Mucosa of descending colon (tissue), 3 donors: ENCODE data around the gene DOCK1. TPM values are rescaled to one million over a fixed set of nuclear protein-coding genes. Genes with fewer than 3 reads are reported as not detected.

Experiments
- ATAC-seq: fragments of 200-7000 bp; cut with Tn5 transposase; one replicate; pipeline ENCODE4 v1.9.1; 2020; ENCODE audit warnings: mild to moderate bottlenecking, moderate library complexity
- DNase-seq, 3 donors: peaks; one replicate each; pipeline ENCODE4 v3.0.0-alpha.2; 2020
- H3K36me3 ChIP-seq: fragments of 200-600 bp; one replicate; pipeline ENCODE4 v1.8.0; 2021; ENCODE audit warnings: low read depth, mild to moderate bottlenecking
- H3K4me1 ChIP-seq: fragments of 200-600 bp; one replicate; pipeline ENCODE4 v1.8.0; 2021; ENCODE audit warnings: low read depth, mild to moderate bottlenecking
- H3K4me3 ChIP-seq: fragments of 200-600 bp; one replicate; pipeline ENCODE4 v1.8.0; 2021; ENCODE audit warnings: mild to moderate bottlenecking
- H3K9me3 ChIP-seq: fragments of 200-600 bp; one replicate; pipeline ENCODE4 v1.8.0; 2021; ENCODE audit warnings: mild to moderate bottlenecking
- intact Hi-C, 2 donors: fragments of 100-400 bp; cut with DNase I in 1 of 2; cut with micrococcal nuclease in 1 of 2; formaldehyde crosslinking; loops; one replicate each; pipeline versions ENCODE4 v1.11.0 to v1.11.1; 2022; cut with DNase I, micrococcal nuclease
- total RNA-seq, 3 donors: library from RNA; stranded (reverse); fragmentation: NEBNext Ultra II Directional in 2 of 3; extraction: Animal tissue kit (Norgen Biotek cat#: 25700) in 2 of 3; gene quantifications; one replicate each; pipeline versions ENCODE4 v1.2.1 to v1.2.4, GENCODE V29; 2021 to 2023
- TF ChIP-seq, protein P1 (sequence below): fragments of 200-600 bp; IDR thresholded peaks from one replicate; pipeline ENCODE4 v1.8.0; 2022; ENCODE audit warnings: antibody characterized with exemption, mild to moderate bottlenecking
- donor health status: DM: no; HTN: no; CAD: no; lungs with moderate emphysema.
- donor health status: DM: no; HTN: no; CAD: no.
- donor health status: DM: no; HTN: yes; CAD: no.

The DOCK1 gene
- total RNA-seq, 3 donors from 2014 or later, result 56.5 to 103 (median 74.1) TPM

- H3K9me3 ChIP-seq, result no peaks in the 10 kb centered on the region
- H3K4me3 ChIP-seq, result no peak overlapping the region
- intact Hi-C loops, result no loop called here
- no peaks in the 10 kb centered on the region for H3K36me3 ChIP-seq
- ATAC-seq (no peak), DNase-seq (no peak)
- TF ChIP-seq, protein P1, sequence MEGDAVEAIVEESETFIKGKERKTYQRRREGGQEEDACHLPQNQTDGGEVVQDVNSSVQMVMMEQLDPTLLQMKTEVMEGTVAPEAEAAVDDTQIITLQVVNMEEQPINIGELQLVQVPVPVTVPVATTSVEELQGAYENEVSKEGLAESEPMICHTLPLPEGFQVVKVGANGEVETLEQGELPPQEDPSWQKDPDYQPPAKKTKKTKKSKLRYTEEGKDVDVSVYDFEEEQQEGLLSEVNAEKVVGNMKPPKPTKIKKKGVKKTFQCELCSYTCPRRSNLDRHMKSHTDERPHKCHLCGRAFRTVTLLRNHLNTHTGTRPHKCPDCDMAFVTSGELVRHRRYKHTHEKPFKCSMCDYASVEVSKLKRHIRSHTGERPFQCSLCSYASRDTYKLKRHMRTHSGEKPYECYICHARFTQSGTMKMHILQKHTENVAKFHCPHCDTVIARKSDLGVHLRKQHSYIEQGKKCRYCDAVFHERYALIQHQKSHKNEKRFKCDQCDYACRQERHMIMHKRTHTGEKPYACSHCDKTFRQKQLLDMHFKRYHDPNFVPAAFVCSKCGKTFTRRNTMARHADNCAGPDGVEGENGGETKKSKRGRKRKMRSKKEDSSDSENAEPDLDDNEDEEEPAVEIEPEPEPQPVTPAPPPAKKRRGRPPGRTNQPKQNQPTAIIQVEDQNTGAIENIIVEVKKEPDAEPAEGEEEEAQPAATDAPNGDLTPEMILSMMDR, result no peak
- H3K4me1 ChIP-seq, result no peaks in the 10 kb centered on the region
Measured at GRCh38 chr10:127392351-127393235, 487.4 kb downstream of the DOCK1 start.

DNA sequence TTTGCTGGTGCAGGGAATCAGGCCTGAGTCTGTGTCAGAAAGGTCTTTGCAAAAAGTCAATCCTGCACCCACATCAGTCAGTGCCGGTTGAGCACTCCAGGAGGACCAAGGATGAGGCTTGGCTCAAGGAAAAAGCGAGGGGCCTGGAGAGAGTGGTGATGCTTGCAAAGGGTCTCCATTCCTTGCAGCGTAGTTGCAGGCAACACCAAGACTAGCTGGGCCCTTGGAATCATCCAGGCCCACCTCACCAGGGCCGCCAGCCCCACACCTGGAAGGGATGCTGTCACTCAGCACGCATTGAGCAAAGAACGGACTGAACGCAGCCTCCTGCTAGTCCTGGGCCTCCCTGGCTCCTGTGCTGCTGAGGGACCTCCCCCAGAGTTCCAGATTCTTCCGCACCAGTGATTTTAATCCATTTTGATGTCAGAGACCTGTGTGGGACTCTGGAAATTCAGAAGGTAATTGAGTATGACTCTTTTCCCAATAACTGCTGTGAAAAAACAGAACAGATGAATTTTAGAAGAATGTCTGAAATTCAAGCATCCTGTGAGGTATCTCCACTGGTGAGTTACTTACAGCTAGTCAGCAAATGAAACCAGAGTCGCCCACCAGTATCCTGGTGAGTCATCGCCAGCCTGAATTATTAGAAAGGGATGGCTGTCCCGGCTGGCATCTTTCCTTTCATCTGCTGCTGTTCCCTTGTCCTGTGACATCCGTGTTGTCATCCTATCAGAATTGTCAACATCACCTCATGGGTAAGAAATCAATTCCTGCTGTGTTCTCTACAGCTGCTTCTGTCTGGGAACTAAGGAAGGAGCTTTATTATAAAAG is 493.1 kb downstream of the DOCK1 start:
- Histone ChIP-seq H3K36me3 (no peaks in the 10 kb centered on the region), H3K4me1 (no peaks in the 10 kb centered on the region), H3K9me3 (no peaks in the 10 kb centered on the region), H3K4me3 (no peak overlapping the region)
- no peak for ATAC-seq
- TF ChIP-seq, protein P1, result no peak
- DNase-seq, result no peak
- intact Hi-C loops, result no loop called here

DNA sequence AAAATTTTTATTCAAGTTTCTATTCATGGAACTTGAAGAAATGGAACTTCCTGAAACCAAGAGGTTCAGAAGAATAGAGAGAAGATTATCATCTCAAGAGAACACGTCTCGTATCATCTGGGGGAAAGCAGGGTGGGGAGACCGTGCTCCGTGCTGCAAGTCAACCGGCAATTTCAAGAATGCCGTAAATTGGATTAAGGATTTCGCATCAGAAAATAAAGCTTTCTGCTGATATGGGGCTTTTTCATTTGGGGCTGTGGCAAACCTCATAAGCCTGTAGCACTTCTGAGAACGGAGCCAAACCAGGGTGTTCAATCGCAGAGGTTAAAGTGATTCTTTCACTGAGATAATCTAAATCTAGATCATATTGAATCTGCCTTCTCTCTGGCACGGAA is 493.7 kb downstream of the DOCK1 start:
- ATAC-seq, result no peak
- Histone ChIP-seq H3K36me3 (no peaks in the 10 kb centered on the region), H3K4me3 (no peak overlapping the region), H3K9me3 (no peaks in the 10 kb centered on the region), H3K4me1 (no peaks in the 10 kb centered on the region)
- TF ChIP-seq, protein P1, result no peak
- DNase-seq, result no peak
- intact Hi-C loops, result no loop called here

DNA sequence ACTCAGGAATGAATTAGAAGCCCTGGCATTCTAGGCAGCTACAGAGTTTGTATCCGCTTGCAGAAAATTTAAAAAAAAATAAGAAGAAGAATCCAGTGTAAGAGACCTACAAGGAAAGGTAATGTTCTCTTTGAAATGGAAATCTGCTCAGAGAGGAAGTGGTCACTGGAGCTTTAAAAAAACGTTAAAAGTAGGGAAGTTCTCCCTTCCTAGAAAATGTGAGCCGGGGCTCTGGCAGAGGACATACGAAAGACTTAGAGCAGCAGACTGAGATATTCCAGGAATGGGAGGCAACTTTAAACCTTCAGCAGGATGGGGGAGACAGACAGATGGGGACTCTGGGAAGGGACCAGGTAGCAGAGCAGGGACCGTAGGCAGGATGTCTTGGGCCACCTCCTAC is 494.4 kb downstream of the DOCK1 start:
- no peak for ATAC-seq
- H3K4me3 ChIP-seq, result no peak overlapping the region
- H3K36me3 ChIP-seq, result no peaks in the 10 kb centered on the region
- no peaks in the 10 kb centered on the region for H3K9me3 ChIP-seq
- intact Hi-C loops, result no loop called here
- DNase-seq, result no peak
- TF ChIP-seq, protein P1, result no peak
- H3K4me1 ChIP-seq, result no peaks in the 10 kb centered on the region

GRCh38 chr10:127400216-127400615 is 495.0 kb downstream of the DOCK1 start:
- DNase-seq (no peak), ATAC-seq (no peak)
- Histone ChIP-seq H3K36me3 (no peaks in the 10 kb centered on the region), H3K4me3 (no peak overlapping the region), H3K4me1 (no peaks in the 10 kb centered on the region), H3K9me3 (no peaks in the 10 kb centered on the region)
- intact Hi-C loops, result no loop called here
- TF ChIP-seq, protein P1, result no peak
